DLD1 (cell line): ENCODE measurements around the gene CYP46A1.

Experiments used
- in situ Hi-C: cut with HindIII; loops from 2 replicates; pipeline ENCODE4 v1.10.0; 2017; ENCODE audit warnings: low sequenced_read_pairs

CYP46A1 gene

DNA sequence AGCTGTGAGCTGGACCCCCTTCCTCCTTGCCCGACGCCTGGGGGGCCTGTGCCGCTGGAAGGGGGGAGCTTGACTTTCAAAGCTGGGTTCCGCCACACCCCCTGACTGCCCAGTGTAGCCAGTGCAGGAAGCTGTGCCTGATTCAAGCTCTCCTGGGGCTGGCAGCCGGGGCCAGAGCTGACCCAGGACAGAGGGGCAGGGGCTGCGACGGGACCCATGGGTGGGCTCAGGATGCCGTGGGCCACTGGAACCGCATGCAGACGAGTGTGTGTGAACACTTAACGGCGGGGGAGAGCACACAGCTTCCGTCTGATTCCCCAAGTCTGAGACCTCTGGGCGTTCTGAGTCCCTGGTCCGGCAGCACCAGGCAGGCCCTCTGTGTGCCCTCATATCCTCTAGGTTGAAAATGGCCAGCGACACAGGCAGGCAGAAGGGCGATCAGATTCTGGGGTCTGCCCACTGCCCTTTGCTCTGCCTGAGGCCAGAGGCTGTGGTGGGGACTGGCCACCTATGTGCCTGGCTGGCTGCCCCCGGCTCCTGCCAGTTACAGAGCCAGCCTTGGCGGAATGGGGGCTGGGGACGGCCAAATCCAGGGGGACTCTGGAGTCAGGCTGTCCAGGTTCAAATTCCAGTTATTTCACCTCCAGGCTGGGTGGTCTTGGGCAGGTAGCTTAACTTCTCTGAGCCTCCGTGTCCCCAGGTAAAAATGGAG lies 54.0 kb downstream of the CYP46A1 start:
- in situ Hi-C loops: no loop called here

DNA sequence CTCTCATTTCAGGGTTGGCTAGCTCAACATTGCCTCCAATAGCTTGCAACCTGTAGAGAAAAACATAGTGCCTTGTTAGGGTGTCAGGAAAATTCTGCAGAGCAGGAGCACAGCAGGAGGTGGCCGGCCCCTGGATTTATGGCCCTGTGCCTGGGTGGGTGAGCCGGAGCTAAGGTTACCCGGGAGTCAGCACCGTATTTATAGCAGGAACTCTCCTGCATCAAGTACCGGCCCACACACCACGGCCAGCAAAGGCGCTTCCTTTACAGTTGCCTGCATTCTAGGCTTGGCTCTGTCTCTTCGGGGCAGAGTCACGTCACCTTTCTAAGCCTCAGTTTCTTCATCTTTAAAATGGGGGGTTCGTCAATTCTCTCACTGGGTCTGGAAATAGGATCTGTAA lies 56.3 kb downstream of the CYP46A1 start:
- in situ Hi-C loops: no loop called here

DNA sequence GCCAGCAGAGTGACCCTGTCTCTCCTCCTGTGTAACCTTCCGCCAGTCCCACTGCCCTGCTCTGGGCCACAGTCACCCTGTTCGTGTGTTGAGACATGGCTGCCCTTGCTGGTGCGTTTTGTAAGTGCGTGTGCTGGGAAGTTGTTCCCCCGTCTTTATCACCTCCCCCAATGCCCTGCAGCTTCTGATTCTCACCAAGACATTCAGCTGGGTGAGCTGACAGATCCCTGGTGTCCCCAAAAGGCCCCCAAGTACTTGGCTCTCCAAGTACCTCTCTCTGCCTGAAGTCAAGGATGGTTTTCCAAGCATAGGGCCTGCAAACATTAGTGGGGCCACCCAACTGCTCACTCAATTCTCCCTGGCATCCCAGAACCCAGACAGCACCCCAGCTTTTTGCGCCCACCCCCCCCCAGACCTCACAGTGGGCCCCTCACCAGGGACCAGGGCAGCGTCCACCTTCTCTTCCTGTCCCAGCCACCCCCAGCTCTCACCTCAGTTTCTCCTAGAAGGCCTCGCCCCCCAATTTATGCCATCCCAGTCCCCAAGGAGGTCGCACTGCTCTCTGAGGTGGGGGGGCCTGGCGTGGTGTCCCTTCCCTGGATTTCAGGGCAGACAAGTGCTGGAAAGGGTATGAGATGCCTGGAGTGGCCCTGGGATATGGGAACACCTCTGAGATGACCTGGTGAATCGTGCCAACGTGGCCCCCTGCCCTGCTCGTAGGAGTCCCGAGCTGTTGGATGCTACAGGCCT lies 57.3 kb downstream of the CYP46A1 start:
- in situ Hi-C loops: no loop called here

DNA sequence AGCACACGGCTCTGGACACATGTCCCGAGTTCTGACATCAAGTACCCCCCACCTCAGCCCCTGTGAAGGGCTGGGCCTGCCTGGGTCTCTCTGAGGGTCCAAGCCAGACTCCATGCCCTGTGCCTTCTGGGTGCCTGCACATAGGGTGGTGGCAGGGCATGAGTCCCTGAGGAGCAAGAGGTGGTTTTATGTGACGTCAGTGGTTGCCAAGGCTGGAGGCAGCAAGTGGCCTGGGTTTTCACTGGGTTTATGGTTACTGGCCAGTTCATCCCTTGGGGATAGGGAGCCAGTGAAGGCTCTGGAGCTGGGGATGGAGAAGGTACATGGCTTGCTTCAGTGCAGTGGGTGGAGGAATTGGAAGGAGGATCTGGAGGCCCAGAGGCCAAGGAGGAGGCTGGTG lies 58.0 kb downstream of the CYP46A1 start:
- in situ Hi-C loops: no loop called here

DNA sequence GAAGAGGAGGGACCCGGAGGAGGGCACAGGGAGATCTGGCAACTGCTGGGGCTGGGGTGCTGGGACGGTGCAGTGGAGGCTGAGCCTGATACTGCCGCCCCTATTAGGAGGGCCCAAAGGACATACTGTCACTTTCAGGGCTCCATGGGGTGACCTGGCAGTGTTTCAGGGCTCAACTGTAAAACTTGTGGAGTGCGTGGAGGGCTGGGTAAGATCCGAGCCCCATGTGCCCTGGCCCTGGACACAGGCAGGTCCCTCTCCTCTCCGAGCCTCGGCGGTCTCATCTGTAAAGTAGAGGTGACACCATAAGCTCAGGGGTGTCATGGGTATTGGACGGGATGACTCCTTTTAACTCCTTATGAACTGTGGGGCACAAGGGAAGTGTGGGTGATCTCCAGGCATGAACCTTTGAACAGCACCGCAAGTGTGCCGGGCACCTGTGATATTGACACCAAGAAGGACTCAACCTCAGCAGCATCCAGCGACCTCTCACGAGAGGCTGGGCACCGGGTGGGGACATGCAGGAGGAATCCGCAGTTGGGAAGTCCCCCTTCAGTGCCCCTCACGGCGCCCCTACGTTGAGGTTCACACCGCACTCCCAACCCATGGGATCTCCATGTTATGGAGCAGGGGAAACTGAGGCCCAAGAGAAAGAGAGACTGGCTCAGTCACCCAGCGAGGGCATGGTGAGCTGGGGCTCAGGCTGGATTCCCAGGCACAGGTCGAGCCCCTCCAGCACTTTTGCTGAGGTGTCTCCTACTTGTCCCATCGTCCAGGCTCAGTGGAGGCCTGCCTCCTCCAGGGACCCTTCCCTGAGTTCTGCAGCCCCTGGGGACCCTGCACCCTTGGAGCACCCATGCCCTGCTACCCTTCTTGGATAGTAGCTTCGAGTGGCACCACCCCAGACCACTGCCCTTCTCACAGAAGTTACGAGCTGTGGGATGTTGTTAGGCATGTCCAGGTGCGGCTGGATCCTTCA lies 58.7 kb downstream of the CYP46A1 start:
- in situ Hi-C loops: no loop called here

DNA sequence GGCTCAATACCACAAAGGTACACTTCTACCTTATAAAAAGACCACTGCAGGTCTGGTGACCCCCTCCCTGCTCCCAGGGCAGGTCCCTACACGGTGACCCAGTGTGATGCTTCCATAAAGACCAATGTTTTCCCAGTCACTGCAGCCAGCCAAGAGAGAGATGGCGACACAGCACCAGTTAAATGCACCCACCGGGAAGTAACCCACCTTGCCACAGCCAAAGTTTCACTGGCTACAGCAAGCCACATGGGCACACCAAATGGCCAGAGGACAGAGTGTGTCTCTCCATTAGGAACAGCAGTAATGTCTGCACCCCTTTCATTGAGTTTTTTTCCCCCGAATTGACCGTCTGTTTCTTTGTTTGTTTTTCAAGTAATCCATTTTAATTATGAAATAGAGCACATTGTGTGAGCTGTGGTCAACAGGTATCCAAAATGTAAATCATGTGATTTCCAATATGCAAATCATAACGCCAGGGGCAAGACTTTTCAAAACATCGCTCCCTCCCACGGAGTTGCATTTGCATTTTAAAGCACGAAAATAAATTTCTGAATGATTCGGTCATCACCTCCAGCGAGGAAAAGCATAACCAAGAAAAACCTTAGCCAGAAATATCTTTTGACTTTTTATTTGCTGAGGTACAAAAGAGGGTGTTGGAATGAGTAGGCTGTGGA lies 60.2 kb downstream of the CYP46A1 start:
- in situ Hi-C loops: no loop called here

DNA sequence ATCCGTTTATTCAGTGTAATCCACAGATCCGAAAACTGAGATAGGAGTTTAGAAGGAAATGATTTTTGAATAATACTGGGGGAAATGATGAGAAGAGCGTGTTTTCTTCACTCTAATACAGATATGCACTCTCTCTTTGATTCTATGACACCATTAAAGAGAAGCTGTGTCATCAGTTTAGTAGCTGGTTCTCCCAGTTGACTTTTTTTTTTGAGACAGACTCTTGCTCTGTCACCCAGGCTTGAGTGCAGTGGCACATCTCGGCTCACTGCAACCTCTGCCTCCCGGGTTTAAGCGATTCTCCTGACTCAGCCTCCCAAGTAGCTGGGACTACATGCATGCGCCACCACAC lies 60.8 kb downstream of the CYP46A1 start:
- in situ Hi-C loops: no loop called here

DNA sequence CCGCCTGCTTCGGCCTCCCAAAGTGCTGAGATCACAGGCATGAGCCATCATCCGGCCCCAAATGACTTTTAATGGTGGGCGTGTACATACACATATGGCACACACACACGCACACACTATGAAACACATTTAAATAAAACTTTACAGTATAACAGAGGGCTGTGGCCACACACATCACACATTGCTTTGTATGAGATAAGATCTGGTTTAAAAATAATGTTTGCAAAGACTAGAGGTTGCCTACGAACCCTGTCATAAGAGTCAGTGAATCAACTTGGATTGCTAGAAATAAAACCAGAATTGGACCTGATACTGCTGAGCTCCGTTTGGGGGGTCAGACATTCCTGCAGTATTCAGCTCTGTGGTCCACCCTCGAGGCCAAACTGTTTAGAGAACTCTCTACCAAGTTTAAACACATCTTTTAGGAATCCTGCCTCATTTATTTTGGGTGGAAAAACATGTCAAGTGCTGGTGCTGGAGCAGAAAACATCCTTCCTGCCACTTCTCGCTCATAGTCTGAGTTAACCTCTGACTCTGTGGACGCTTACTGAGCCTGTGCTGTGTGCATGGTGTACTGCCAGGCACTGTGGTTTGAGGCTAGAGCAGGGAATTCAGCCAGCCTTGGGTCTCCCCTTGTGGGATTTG lies 61.3 kb downstream of the CYP46A1 start:
- in situ Hi-C loops: no loop called here

DNA sequence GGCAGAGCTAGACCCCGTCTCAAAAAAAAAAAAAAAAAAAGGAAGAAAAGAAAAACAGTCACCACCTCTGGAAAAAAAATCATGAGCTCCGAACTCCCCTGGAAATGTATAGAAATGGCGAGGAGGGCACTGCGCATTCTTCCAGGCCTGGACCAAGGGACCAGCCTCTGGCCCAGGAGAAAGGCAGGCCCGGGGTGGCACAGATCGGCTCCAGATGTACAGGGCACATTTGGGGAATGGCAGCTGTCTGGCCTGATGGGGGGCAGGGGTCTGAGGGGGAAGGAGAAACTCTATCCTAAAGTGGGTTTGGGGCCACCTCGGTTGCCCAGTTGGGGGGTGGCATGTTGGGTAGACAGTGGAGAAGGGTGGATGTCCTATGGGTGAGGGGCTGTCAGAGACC lies 63.1 kb downstream of the CYP46A1 start:
- in situ Hi-C loops: no loop called here

DNA sequence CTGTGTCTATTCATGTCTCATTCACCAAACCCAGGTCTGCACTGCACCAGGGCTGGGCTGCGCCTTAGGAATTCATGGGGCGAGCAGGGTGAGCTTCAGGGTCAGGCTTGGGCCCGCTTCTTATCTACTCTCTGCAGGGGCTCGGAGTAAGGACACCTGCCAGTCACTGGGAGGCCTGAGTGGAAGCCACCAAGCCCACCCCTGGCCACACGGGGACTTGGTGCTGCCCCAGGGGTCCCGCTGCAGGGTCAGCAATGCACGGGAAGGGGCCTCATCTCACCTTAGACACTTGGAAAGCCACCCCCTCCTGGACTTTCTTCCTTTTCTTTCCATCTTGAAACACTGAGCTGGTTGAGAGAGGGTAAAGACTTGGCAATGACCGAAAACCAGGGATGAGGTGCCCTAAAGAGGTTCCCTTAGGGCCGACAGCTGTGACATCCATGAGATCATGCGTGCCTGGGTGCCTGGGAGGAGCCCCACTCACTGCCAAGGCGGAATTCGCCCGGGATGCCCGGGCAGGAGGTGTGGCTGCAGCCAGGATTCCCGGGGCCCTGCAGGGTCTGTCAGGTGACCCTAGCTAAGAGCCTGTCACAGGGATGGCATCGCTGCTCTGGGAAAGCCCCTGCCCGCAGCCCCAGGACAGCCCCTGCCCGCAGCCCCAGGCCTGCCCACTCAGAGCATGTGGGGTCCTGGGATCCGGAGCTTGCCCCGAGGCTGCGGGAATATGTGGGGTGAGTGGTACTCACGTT lies 63.7 kb downstream of the CYP46A1 start:
- in situ Hi-C loops: no loop called here

DNA sequence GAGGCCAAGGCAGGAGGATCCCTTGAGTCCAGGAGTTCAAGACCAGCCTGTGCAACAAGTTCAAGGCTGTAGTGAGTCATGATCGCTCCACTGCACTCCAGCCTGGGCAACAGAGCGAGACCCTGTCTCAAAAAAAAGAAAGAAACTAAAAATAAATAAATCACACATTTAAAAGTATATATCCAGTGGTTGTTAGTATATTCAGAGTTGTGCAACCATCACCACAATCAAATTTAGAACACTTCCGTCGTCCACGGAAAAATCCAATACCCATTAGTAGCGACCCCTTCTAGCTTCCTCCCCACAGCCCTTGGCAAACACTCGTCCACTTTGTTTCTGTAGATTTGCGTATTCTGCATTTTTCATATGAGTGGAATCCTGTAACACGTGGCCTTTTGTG lies 64.4 kb downstream of the CYP46A1 start:
- in situ Hi-C loops: no loop called here

DNA sequence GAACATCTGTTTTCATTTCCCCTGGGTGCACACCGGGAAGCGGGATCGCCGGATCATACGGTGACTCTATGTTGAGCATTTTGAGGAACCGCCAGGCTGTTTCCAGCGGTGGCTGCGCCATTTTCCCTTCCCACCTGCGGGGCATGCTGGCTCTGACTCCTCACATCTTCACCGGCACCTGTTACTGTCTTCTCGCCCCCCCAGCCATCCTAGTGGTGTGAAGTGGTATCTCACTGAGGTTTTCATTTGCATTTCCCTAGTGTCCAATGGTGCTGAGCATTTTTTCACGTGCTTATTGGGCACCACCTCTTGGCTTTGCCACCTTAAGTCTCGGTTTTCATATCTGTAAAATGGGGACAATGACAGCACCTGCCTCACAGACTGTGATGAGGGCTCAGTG lies 65.0 kb downstream of the CYP46A1 start:
- in situ Hi-C loops: no loop called here

DNA sequence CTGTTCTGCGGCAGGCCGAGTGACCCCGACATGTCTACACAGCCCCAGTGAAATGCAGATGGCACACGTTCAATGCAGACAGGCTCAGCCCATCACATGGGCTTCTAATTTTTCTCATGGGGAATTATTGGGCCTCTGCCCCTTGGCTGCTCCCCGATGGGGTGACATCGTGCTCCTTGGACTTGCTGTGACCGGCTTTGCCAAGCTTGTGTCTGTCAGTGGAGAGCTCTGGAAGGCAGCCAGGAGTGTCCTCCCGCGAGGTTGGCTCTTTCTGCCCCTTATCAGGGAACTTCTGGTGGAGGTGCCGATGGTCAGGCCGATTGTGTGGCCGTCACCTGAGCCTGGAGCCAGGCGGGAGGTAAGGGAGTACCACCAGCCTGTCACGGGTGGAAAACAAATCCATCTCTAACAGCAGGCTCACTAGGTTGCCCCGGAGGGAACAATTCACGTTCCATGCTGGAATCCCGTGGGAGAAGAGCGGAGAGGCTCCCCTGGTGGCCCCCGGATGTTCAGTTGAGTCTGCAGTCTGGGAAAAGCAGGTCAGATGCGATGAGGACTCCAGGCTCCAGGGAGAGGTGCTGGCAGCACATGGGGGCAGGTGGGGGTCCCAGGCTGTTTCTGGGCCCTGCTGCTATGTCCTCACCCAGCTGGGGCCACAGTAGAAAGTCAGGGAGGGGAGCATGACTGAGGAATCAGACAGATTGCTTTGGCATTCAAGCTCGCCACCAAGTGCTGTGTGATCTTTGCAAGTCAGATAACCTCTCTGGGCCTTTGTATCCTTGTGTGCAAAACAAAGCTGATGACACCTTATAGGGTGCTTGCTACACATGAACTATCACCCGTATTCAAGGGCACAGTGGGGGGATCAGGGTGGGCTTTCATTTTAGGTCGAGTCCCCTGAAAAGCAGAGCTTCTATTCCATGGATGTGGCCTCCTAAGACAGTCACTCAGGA lies 65.9 kb downstream of the CYP46A1 start:
- in situ Hi-C loops: no loop called here

DNA sequence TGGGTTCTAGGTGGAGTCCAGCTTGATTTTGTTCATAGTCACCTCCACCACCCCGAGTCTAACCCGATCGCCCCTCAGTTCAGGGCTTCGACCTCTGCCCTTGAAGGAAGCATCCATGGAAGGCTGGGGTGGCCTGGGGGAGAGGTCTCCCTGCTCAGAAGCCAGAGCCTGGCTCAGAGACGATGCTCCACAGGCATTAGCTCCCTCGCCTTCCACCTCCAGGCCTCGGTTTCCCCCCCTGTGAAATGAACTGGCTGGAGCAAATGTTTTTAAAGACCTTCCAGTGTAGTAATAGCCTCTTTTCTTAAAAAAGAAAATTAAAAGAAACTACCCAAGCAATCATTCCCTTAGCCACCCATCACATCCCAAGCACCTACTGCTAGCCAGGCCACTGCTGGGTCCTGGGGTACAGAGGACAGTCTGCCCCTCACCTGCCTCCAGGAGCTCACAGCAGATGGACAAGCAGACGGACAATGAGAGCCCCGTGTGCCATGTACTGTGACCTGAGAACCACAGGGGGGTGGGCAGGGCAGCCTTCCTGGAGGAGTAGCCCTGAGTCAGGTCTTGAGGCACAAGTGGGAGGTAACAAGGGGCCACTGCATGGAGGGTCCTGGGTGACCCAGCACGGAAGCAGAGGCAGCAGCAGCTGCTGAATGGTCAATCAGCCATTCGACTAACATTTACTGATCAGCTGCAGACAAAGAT lies 66.8 kb downstream of the CYP46A1 start:
- in situ Hi-C loops: no loop called here

DNA sequence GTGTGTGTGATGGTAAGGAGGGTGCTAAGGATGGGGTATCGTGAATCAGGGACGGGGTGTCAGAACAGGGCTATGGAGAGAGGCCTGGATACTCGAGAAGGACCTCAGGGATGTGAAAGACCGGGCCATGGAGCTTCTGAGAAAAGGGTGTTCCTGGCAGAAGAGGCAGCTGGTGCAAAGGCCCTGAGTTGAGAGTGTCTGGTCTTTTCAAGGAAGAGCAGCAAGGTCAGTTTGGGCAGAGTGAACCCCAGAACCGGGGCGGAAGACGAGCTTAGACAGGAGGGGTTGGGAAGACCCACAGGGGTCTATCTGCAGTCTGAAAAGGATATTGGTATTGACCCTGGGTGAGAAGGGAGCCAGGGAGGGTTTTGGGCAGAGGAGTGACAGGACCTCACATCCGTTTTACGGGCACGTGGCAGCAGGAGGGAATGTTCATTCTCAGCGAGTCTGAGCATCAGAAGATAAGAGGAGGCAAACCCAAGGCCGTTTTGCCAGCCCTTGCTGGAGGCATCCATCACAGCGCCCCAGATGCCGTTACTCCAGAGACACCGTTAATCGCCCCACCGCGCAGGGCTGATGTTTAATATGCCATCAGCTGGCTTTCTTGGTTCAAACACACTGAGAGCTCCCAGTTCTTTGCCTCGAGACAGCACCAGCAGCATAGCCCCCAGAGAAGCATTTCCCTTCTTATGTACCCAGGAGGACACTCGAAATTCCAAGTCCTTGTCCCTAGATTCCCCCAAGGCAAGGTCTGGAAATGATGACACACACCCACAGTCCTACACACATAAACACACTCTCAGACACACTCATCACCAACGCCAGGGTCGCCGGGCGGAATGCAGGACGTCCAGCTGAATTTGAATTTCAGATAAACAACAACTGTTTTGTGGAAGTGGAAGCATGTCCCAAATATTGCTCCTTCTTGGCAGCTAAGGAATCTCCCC lies 67.7 kb downstream of the CYP46A1 start:
- in situ Hi-C loops: no loop called here

DNA sequence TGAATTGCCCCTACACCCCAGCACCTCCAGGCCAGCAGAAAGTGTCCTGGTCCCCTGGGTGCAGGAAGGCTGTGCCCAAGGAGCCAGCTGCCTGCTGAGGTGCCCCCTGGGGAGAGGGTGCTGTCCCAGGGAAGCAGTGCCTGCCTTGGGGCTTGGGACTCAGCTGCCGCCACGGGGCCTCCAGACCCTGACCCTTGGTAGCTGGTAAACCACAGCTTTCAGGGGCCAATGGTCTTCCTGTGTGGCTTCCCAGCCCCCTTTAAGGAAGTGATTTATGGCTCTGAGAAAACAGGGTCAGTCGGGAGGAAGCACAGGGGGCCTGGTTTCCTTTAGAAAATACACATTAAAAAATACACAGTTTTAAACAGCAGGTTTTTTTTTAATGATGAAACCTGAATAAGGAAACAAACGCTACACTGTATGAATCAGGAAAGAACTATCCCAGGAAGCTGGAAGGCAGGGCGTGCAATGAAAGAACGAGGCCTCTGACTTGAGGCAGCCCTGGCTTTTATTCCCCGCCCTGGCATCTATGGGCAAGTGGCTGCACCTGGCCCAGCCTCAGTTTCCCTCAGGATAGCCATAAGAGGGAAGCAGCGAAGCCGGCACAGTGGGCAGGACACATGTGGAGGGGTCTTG lies 68.5 kb downstream of the CYP46A1 start:
- in situ Hi-C loops: no loop called here
